NCI-H82 treated with DMSO at 0.1 percent for 48 hours (cell line): ENCODE measurements around the gene PAM.
"Not testable (repeated sequence)": the region's sequence is repeated elsewhere in the genome, so short reads cannot be mapped to it uniquely, and the experiment has no call there.

Source experiments
- DNase-seq: peaks from one replicate; lab custom pipeline; 2025; ENCODE audit not compliant: unreplicated experiment; lab: John Stamatoyannopoulos, UW

Gene PAM

DNA sequence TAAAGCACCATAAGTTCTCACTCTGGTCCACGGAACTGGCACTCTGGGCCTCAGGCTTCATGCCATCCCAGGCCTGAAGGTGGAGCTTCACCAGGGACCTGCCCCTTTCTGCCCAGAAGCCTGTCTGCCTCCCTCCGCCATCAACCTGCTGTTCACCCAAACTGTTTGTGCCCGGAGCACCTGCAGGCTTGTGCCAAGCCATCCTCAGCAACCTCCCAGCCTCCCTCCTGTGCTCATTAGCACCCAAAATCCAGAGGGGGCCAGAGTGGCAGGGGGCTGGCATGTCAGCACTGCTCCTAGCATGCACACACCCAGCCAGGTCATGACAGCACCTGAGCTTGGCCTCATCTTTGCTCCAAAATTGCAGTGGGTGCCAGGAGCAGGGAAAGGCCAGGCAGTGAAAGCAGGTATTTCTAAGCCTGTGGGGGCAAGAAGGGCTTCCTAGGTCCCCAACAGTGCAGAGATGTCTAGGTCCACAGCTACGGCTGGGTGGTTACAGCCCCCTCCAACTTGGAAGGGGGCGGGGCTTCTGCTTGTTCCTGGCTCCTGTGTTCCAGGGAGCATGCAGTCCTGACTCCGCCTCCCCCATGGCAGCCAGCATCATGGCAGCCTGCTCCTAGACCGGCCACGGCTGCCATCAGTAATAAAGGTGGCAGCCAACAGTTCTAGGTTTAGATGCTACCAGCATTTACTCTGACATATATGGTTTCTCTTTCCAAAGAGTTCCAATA, 279.7 kb downstream of the PAM start:
- no peak for DNase-seq

DNA sequence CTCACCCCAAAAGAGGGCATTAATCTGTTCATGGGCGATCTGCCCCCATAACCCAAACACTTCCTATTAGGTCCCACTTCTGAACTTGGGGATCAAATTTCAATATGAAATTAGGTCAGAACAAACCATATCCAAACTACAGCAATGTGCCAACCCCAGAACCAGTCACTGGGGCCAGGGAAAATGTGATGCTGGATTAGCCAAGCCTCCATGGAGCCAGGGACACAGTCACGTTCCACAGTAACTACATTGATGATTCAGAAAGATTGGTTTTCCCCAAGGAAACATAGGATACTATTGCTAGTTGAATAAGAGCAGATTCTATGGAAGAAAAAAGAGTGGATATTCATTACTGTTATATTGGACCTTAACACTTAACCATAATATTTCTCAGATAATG, 280.6 kb downstream of the PAM start:
- DNase-seq, result no peak

DNA sequence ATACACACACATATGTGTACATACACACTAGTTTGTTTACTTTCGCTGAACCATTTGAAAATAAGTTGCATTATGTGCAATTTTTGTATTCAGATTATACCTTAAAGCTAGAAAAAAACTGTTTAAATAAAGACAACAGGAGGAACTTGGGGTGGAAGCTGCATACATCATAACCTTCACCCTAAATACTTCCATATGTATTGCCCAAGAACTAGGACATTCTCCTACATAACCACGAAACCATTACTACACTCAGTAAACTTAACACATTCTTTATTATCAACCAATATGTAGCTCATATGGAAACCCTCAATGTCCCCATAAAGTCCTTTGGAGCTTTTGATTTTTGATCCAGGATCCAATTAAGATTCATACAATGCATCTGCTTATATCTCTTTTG, 281.5 kb downstream of the PAM start:
- no peak for DNase-seq

DNA sequence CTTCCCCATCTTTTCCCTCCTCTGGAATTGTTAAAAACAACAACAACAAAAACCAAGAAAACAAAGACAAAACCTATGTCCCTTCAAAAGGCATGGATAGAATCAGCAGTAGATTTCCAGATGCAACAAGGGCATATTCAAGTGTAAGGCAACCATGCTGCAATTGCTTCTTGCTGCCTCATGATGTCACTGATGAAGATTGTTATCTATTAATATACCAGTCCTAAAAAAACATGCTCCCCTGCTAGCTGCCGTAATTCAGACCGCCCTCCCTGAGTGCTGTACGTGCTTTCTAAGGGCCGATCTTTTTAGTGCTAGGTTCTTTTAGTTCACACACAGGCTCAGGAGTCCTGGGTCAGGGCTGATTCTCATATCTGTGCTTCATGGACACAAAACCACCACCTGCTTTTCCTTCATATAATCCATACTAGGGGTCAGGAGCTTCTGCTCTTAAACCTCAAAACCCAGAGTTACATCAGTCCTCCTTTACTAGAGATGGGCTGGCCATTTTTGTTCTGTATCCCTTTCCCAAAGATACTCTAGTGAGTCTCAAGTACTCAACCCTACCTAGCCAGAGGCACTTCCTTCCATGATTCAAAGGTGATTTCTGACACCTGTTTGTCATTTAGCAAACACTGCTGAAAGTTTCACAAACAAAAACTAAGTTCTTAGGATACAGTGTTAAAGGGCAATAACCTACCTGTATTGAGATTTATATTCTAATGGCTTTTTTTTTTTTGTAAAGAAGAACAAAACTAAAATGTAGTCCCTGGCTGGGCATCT, 282.8 kb downstream of the PAM start:
- no peak for DNase-seq

DNA sequence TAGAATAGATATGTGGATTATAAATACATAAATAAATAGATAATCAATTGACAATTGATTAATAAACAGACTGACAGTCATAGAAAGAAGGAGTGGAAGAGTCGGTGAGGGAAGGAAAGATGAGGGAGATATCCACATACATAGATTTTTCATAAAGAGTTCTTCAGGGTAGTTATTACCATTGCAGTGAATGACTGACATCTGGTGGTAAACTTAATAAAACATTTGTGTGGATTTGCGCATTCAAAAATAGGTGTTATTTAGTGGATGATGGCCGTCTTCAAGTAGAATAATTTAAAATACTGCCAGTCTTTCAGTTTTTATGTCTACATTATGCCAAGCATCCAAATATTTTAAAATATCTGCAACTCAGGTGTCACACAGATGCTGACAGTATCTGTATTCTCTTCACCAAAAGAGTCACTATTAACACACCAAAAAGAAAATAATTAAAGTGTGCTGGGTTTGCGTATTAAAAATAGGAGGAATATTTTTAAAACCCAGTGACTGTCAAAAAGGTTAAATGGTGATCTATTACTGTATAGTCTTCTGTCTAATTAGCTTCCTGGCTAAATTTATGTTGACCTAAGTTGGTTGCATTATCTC, 286.1 kb downstream of the PAM start:
- peak; percentile 12 for DNase-seq

DNA sequence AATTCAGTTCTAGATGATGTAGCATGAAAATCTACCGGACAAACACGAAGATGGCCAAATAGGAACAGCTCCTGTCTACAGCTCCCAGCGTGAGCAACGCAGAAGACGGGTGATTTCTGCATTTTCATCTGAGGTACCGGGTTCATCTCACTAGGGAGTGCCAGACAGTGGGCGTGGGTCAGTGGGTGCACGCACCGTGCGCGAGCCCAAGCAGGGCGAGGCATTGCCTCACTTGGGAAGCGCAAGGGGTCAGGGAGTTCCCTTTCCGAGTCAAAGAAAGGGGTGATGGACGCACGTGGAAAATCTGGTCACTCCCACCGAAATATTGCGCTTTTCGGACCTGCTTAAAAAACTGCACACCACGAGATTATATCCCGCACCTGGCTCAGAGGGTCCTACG, 291.6 kb downstream of the PAM start:
- DNase-seq, result not testable (repeated sequence)

DNA sequence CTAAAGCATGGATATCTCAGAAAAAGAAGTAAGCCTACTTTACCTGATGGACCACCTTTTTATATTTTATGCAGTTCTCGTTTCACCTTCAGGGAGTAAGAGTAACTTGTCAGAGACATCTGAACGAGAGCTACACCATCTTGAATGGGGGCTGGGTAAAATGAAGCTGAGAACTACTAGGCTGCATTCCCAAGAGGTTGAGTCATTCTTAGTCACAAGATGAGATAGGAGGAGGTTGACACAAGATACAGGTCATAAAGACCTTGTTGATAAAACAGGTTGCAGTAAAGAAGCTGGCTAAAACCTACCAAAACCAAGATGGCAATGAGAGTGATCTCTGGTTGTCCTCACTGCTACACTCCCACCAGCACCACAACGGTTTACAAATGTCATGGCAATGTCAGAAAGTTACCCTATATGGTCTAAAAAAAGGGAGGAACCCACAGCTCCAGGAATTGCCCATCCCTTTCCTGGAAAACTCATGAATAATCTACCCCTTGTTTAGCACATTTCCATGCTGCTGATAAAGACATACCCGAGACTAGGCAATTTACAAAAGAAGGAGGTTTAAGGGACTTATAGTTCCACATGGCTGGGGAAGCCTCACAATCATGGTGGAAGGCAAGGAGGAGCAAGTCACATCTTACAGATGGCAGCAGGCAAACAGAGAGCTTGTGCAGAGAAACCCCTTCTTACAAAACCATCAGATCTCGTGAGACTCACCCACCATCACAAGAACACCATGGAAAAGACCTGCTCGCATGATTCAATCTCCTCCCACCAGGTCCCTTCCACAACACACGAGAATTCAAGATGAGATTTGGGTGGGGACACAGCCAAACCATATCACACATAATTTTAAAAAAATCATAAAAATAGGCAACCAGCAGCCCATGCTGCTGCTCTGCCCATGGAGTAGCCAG, 302.4 kb downstream of the PAM start:
- no peak for DNase-seq

DNA sequence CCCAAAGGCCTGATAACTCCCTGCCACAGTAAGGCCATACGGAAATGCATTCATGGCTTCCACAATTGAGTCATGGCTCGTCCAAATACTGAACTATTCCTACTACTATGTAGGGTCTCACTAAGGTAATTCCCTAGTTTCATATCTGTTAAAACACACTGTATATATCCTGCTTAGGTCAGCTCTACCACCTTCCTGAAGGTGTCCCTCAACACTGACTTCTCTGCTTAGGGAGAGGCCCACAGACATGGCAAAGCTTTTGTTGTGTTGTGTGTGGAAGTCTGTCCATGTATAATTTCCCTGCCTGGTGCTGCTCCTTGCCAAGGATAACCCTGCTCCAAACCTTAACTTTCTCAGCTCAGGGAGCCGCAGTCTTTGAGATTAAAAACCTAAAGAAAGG, 304.4 kb downstream of the PAM start:
- DNase-seq, result no peak

DNA sequence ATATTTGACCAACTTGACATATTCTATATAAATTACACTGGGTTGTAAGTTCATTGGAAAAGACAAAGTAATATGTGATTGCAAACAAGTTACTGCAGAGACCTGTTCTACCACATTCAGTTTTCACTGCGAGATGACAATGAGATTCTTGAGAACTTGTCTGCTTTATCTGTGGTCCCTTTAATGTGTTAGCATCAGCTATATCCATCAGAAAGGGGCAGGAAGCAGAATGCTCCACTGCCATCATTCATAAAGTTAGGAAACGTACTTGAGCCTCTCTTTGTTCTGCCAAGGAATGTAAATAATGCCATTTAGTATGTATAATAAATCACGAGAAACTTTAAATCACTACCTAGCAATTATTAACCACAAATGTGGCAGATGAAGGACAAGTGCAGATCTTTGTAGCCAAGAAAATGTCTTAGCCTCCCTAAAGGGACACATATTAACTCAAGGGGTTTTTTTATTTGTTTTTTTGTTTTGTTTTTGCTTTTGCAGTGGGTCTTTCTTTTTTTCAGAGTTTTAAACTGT, 305.4 kb downstream of the PAM start:
- DNase-seq, result no peak

DNA sequence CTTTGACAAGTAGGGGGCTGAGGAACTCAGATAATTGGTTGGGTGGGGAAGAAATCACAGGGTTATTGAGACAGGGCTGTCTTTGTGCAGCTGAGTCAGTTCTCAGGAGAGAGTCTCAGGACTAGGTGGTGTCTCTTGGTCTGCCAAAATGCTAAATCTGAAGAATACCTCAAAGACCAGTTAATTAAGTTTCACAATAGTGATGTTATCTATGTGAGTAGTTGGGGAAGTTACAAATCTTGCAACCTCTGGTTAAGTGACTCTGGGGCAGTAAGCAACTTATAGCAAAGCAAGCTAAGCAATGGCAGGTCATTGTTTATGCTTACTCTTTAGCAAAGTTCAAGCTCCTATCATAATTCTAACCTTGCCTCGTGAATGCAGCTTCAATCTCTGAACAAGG, 311.2 kb downstream of the PAM start:
- no peak for DNase-seq

DNA sequence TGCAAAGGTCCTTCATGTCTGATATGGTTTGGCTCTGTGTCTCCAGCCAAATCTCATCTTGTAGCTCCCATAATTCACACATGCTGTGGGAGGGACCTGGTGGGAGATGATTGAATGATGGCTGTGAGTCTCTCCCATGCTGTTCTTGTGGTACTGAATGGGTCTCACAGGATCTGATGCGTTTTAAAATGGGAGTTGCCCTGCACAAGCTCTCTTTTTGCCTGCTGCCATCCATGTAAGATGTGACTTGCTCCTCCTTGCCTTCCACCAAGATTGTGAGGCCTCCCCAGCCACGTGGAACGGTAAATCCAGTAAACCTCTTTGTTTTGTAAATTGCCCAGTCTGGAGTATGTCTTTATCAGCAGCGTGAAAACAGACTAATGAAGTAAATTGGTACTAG, 318.4 kb downstream of the PAM start:
- DNase-seq, result not testable (repeated sequence)

DNA sequence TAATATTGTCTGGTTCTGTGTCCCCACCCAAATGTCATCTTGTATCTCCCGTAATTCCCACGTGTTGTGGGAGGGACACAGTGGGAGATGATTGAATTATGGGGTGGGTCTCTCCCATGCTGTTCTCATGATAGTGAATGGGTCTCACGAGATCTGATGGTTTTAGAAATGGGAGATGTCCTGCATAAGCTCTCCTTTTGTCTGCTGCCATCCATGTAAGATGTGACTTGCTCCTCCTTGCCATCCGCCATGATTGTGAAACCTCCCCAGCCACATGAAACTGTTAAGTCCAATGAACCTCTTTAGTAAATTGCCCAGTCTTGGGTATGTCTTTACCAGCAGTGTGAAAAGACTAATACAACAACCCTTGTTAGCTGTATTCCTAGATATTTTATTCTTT, 320.3 kb downstream of the PAM start:
- DNase-seq, result no peak
